H1 (cell line): ENCODE measurements around the gene IL1RL1. TPM values are rescaled to one million over a fixed set of nuclear protein-coding genes. Genes with fewer than 3 reads are reported as not detected.

Experiments used
- CTCF ChIA-PET: fragments of 300-600 bp; sonication (Branson Sonifier 250); formaldehyde crosslinking; loops from one replicate; lab custom pipeline; 2021; ENCODE audit not compliant: partially characterized antibody; lab: Charles Lee
- POLR2A ChIA-PET: fragments of 300-600 bp; sonication (Branson Sonifier 250); formaldehyde crosslinking; loops from one replicate; lab custom pipeline; 2021; ENCODE audit warnings: inconsistent platforms; ENCODE audit not compliant: partially characterized antibody; lab: Charles Lee
- DNase-seq, 2 experiments: peaks; one replicate each; pipeline versions ENCODE4 v3.0.0 to v3.0.0-alpha.2; 2010 to 2022; ENCODE audit warnings: low spot score in 2 of 2, low read depth in 1 of 2, mixed read lengths in 1 of 2
- FAIRE-seq: peaks from 2 replicates; lab custom pipeline; 2011; peaks lifted over from hg19 to GRCh38; lab: Jason Lieb, UNC
- H2AFZ ChIP-seq: 2 replicates; pipeline ENCODE4 v1.8.1; 2012; ENCODE audit warnings: low read length, inconsistent platforms
- H2AK5ac ChIP-seq: 2 replicates; pipeline ENCODE4 v1.6.1; 2013; ENCODE audit warnings: low read depth, low read length
- H2BK120ac ChIP-seq: replicated peaks from 2 replicates; pipeline ENCODE3; 2013; ENCODE audit warnings: low read depth, low read length, inconsistent platforms
- H2BK12ac ChIP-seq: 2 replicates; pipeline ENCODE4 v1.6.1; 2013; ENCODE audit warnings: low read depth, low read length
- H2BK15ac ChIP-seq: 2 replicates; pipeline ENCODE4 v1.6.1; 2013; ENCODE audit warnings: low read length
- H2BK20ac ChIP-seq: 2 replicates; pipeline ENCODE4 v1.6.1; 2013; ENCODE audit warnings: low read length
- H2BK5ac ChIP-seq: 2 replicates; pipeline ENCODE4 v1.6.1; 2013; ENCODE audit warnings: low read depth, low read length
- H3K14ac ChIP-seq: 2 replicates; pipeline ENCODE4 v1.6.1; 2013; ENCODE audit warnings: inconsistent platforms; ENCODE audit not compliant: insufficient read length
- H3K18ac ChIP-seq: 2 replicates; pipeline ENCODE4 v1.6.1; 2013; ENCODE audit warnings: low read length; ENCODE audit errors: extremely low read depth
- H3K23ac ChIP-seq: 2 replicates; pipeline ENCODE4 v1.6.1; 2013; ENCODE audit warnings: inconsistent platforms; ENCODE audit not compliant: insufficient read length
- H3K23me2 ChIP-seq: 2 replicates; pipeline ENCODE4 v1.6.1; 2013; ENCODE audit warnings: low read depth, low read length
- H3K27ac ChIP-seq: 2 replicates; pipeline ENCODE4 v1.6.1; 2011; ENCODE audit warnings: low read depth, low read length, inconsistent platforms
- H3K27me3 ChIP-seq, 4 experiments: replicated peaks in 1 of 4; 1 replicate in 1 of 4; 2 replicates in 3 of 4; pipeline versions ENCODE4 v1.6.1 to v1.8.1; 2011 to 2013; ENCODE audit warnings: low read length in 3 of 4, mild to moderate bottlenecking in 3 of 4, inconsistent platforms in 2 of 4, mixed read lengths in 2 of 4, moderate library complexity in 1 of 4; ENCODE audit not compliant: control insufficient read depth in 3 of 4, insufficient read depth in 3 of 4; ENCODE audit errors: extremely low read depth in 1 of 4
- H3K36me3 ChIP-seq, 4 experiments: 2 replicates each; pipeline versions ENCODE4 v1.6.1 to v1.8.1; 2011 to 2013; ENCODE audit warnings: mild to moderate bottlenecking in 4 of 4, low read length in 3 of 4, moderate library complexity in 2 of 4, control low read depth in 1 of 4, inconsistent platforms in 1 of 4; ENCODE audit not compliant: insufficient read depth in 4 of 4, control insufficient read depth in 2 of 4
- H3K4ac ChIP-seq: replicated peaks from 2 replicates; pipeline ENCODE3; 2013; ENCODE audit warnings: low read length, low read depth, mixed read lengths, inconsistent platforms; ENCODE audit not compliant: insufficient read length
- H3K4me1 ChIP-seq, 4 experiments: replicated peaks in 1 of 4; 1 replicate in 1 of 4; 2 replicates in 3 of 4; pipeline versions ENCODE4 v1.6.1 to v1.8.1; 2011 to 2013; ENCODE audit warnings: low read length in 3 of 4, inconsistent platforms in 2 of 4, mixed read lengths in 1 of 4; ENCODE audit not compliant: insufficient read depth in 4 of 4, control insufficient read depth in 3 of 4
- H3K4me2 ChIP-seq, 2 experiments: 2 replicates each; pipeline versions ENCODE4 v1.6.1 to v1.8.1; 2011 to 2013; ENCODE audit warnings: low read depth in 2 of 2, low read length in 2 of 2, control low read depth in 1 of 2, inconsistent platforms in 1 of 2, mild to moderate bottlenecking in 1 of 2; ENCODE audit not compliant: insufficient read depth in 1 of 2
- H3K4me3 ChIP-seq, 4 experiments: fragments of 200-600, 300-600 bp in 1 of 4; sonication (generic), shearing (Covaris generic), sonication (Bioruptor Twin) in 1 of 4; 2 replicates each; pipeline versions ENCODE4 v1.5.1 to v1.8.1; 2011 to 2016; ENCODE audit warnings: low read length in 4 of 4, low read depth in 3 of 4, control low read depth in 2 of 4, inconsistent platforms in 2 of 4, mild to moderate bottlenecking in 2 of 4, mixed read lengths in 1 of 4, moderate library complexity in 1 of 4; ENCODE audit not compliant: insufficient read depth in 2 of 4; ENCODE audit errors: extremely low read depth in 1 of 4
- H3K56ac ChIP-seq: replicated peaks from 2 replicates; pipeline ENCODE3; 2013; ENCODE audit warnings: low read depth, mild to moderate bottlenecking, mixed read lengths, low read length, inconsistent platforms; ENCODE audit not compliant: insufficient read length
- H3K79me1 ChIP-seq: 2 replicates; pipeline ENCODE4 v1.6.1; 2013; ENCODE audit warnings: low read depth, low read length, control low read depth
- H3K79me2 ChIP-seq, 2 experiments: 2 replicates each; pipeline versions ENCODE4 v1.6.1 to v1.8.1; 2012 to 2013; ENCODE audit warnings: low read length in 2 of 2, mild to moderate bottlenecking in 2 of 2, inconsistent platforms in 1 of 2; ENCODE audit not compliant: insufficient read depth in 2 of 2, control insufficient read depth in 1 of 2
- H3K9ac ChIP-seq, 4 experiments: replicated peaks in 1 of 4; 1 replicate in 1 of 4; 2 replicates in 3 of 4; pipeline versions ENCODE4 v1.6.1 to v1.8.1; 2011 to 2013; ENCODE audit warnings: low read depth in 3 of 4, low read length in 3 of 4, control low read depth in 2 of 4, mild to moderate bottlenecking in 2 of 4, moderate library complexity in 2 of 4, inconsistent platforms in 1 of 4; ENCODE audit errors: extremely low read depth in 1 of 4
- H3K9me3 ChIP-seq, 2 experiments: 2 replicates each; pipeline versions ENCODE4 v1.6.1 to v1.8.1; 2012 to 2013; ENCODE audit warnings: mild to moderate bottlenecking in 2 of 2, moderate library complexity in 2 of 2, control low read depth in 1 of 2, inconsistent platforms in 1 of 2, low read depth in 1 of 2, low read length in 1 of 2, mixed read lengths in 1 of 2; ENCODE audit not compliant: insufficient read depth in 2 of 2
- H4K20me1 ChIP-seq, 2 experiments: replicated peaks in 1 of 2; 2 replicates each; pipeline versions ENCODE3 to v1.8.1; 2011 to 2013; ENCODE audit warnings: inconsistent platforms in 2 of 2, low read length in 2 of 2, mild to moderate bottlenecking in 1 of 2; ENCODE audit not compliant: insufficient read depth in 2 of 2, control insufficient read depth in 1 of 2
- H4K5ac ChIP-seq: 2 replicates; pipeline ENCODE4 v1.6.1; 2013; ENCODE audit warnings: low read length, low read depth, mixed read lengths, inconsistent platforms; ENCODE audit not compliant: insufficient read length
- H4K8ac ChIP-seq: 2 replicates; pipeline ENCODE4 v1.8.0; 2013; ENCODE audit warnings: mild to moderate bottlenecking, moderate library complexity, low read length, inconsistent platforms; ENCODE audit not compliant: insufficient read depth; ENCODE audit errors: extremely low read depth
- H4K91ac ChIP-seq: replicated peaks from 2 replicates; pipeline ENCODE3; 2013; ENCODE audit warnings: low read length, mixed read lengths, inconsistent platforms; ENCODE audit not compliant: insufficient read length
- ASH2L ChIP-seq: fragments of 200-600, 300-600 bp; sonication (generic); IDR thresholded peaks from one replicate; pipeline ENCODE4 v1.7.1; 2017; ENCODE audit warnings: low read length
- BCL11A ChIP-seq, 2 experiments: IDR thresholded peaks; one replicate each; pipeline ENCODE4 v1.6.1; 2011; ENCODE audit warnings: low read depth in 2 of 2, low read length in 2 of 2, mild to moderate bottlenecking in 2 of 2
- CBX8 ChIP-seq: fragments of 300-800, 300-1000 bp; sonication (generic); IDR thresholded peaks from 2 replicates; pipeline ENCODE4 v1.7.1; 2016; ENCODE audit warnings: low read depth, low read length, borderline replicate concordance
- CHD1 ChIP-seq: IDR thresholded peaks from 2 replicates; pipeline ENCODE4 v1.6.1; 2012; ENCODE audit warnings: low read depth, low read length, improper control_type of control experiment
- HDAC2 ChIP-seq, 2 experiments: fragments of 300-600 bp in 1 of 2; sonication (generic) in 1 of 2; IDR thresholded peaks; 2 replicates each; pipeline ENCODE4 v1.6.1; 2011 to 2012; ENCODE audit warnings: low read depth in 2 of 2, low read length in 2 of 2, mild to moderate bottlenecking in 2 of 2, moderate library complexity in 2 of 2, borderline replicate concordance in 1 of 2, inconsistent platforms in 1 of 2
- POLR2AphosphoS5 ChIP-seq: IDR thresholded peaks from 2 replicates; pipeline ENCODE4 v1.6.1; 2011; ENCODE audit warnings: low read depth, low read length
- SAP30 ChIP-seq: fragments of 300-600 bp; sonication (generic); IDR thresholded peaks from 2 replicates; pipeline ENCODE4 v1.7.1; 2012; ENCODE audit warnings: low read length, moderate library complexity, mild to moderate bottlenecking, inconsistent platforms; ENCODE audit not compliant: insufficient read depth, insufficient replicate concordance
- TBP ChIP-seq: IDR thresholded peaks from 2 replicates; pipeline ENCODE4 v1.6.1; 2011; ENCODE audit warnings: low read depth, low read length, improper control_type of control experiment
- ZNF274 ChIP-seq: IDR thresholded peaks from 2 replicates; pipeline ENCODE4 v1.7.0; 2012; ENCODE audit warnings: low read length, borderline replicate concordance; ENCODE audit errors: extremely low read depth
- polyA plus RNA-seq, 7 experiments: library from polyadenylated mRNA; depleted of rRNA in 3 of 7; stranded (reverse) in 5 of 7; unstranded in 2 of 7; fragments of >200 nt in 5 of 7; fragments of 200-250 nt in 2 of 7; gene quantifications; 1 replicate in 5 of 7; 2 replicates in 1 of 7; 4 replicates in 1 of 7; pipeline versions ENCODE4 v1.2.1 to v1.2.3, GENCODE V29; 2011 to 2013; ENCODE audit warnings: missing spikeins in 2 of 7, mixed read lengths in 2 of 7
- total RNA-seq: library from RNA; stranded (reverse); fragmentation: NEBNext Ultra II Directional; extraction: Animal tissue kit (Norgen Biotek cat#: 25700); gene quantifications from 2 replicates; pipeline ENCODE4 v1.2.1, GENCODE V29; 2021

IL1RL1 gene
- total and polyA plus RNA-seq, 2 of the 8 experiments (the other 6 are each of a cell fraction or from before 2014, with no cell fraction given): not detected

DNA sequence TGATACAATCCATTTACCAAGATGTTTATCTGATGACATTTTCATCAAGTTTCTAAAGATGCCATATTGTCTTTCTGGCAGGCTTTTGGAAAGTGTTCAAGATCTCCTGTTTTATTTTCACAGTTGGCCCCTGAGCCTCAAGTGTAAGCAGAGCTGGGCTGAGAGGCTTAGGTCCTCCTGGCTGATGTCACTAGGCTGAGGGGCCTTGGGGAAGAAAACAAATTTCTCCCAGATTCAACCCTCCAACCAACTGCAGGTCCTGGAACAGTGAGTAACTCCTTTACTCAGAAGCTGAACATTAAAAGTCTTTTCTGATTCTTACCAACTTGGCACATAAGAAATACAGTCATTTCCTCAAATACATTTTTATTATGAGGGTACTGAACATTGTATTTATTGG, 14.9 kb upstream of the IL1RL1 start:
- H2BK120ac ChIP-seq: no peak overlapping the region
- no peak overlapping the region for H3K14ac ChIP-seq
- no peak overlapping the region for H3K23ac ChIP-seq
- no peaks in the 10 kb centered on the region for H4K20me1 ChIP-seq
- no peak overlapping the region for H3K4ac ChIP-seq
- no peak overlapping the region for H2BK5ac ChIP-seq
- H3K9ac ChIP-seq: no peak overlapping the region
- H4K5ac ChIP-seq: no peak overlapping the region
- no peak overlapping the region for H3K4me2 ChIP-seq
- H2BK20ac ChIP-seq: no peak overlapping the region
- H3K9me3 ChIP-seq: no peaks in the 10 kb centered on the region
- H4K8ac ChIP-seq: no peak overlapping the region
- no peaks in the 10 kb centered on the region for H3K36me3 ChIP-seq
- ChIA-PET POLR2A (no interaction called here), CTCF (no interaction called here)
- H3K56ac ChIP-seq: no peak overlapping the region
- no peaks in the 10 kb centered on the region for H3K79me1 ChIP-seq
- no peaks in the 10 kb centered on the region for H3K79me2 ChIP-seq
- no peak overlapping the region for H2BK12ac ChIP-seq
- no peak overlapping the region for H4K91ac ChIP-seq
- no peak overlapping the region for H2BK15ac ChIP-seq
- H3K4me3 ChIP-seq: no peak overlapping the region
- no peaks in the 10 kb centered on the region for H3K4me1 ChIP-seq
- no peak for DNase-seq
- no peak overlapping the region for H2AFZ ChIP-seq
- H3K18ac ChIP-seq: no peak overlapping the region
- H3K27me3 ChIP-seq: no peaks in the 10 kb centered on the region
- no peak overlapping the region for H2AK5ac ChIP-seq
- no peak overlapping the region for H3K27ac ChIP-seq
- FAIRE-seq: no peak
- H3K23me2 ChIP-seq: no peaks in the 10 kb centered on the region; the same call in 1 of the 2 replicates
- TF ChIP-seq POLR2AphosphoS5: no peak
- no peak for TF ChIP-seq CHD1
- TF ChIP-seq CBX8: no peak
- no peak for TF ChIP-seq ASH2L
- TF ChIP-seq BCL11A (IDR thresholded peaks at IDR 0.05; ENCODE audit: low read depth in 2 of 2, low read length in 2 of 2): no peak
- TF ChIP-seq SAP30: no peak
- TF ChIP-seq ZNF274: no peak
- TF ChIP-seq HDAC2 (IDR thresholded peaks at IDR 0.05; ENCODE audit: borderline replicate concordance in 1 of 2, low read depth in 2 of 2, low read length in 2 of 2): no peak
- no peak for TF ChIP-seq TBP
